ENCODE measurements around the gene NGB. TPM values are rescaled to one million over a fixed set of nuclear protein-coding genes. Genes with fewer than 3 reads are reported as not detected.

NGB gene
- total and polyA plus RNA-seq, 9 of the 15 experiments (the other 6 are each of a cell fraction or from before 2014, with no cell fraction given): not detected

DNA sequence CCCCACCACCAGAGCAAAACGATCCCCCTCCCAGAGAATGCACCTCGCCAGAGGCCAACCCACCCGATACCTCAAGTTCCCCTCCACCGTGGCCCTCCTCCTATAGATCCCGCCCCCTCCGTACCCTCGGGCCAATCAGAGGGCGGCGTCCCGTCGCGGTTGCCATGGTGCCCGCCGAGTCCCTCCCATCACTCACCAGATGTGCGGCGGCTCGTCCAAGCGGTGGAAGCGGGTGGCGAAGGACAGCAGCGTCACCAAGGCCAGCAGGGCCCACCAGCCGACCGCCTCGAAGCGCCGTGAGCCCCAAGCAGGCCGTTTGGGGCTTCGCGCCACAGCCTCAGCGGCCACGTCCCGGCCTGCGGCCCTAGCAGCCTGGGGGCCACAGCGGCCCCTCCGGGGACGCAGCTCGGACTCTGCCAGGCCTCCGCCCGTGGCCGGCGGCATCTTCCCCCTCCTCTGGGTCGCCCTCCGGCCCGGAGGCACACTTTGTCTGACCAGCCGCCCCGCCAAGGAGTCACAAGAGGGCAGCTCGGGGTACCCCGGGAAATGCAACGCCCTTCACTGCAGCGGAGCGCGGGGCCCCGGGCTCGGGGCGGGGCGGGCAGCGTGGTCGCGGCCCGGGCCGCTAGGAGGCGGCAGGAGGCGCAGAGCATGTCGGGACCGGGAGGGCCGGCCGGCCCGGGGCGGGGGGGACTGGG lies 49.4 kb upstream of the NGB start, which contains the start of gene POMT2 (continued):
- no peak for TF ChIP-seq MYNN (IDR thresholded peaks at IDR 0.05)
- no peak for TF ChIP-seq MYNN (CRISPR knock-in tag; IDR thresholded peaks at IDR 0.05)
- no peak for TF ChIP-seq CUX1 (CRISPR knock-in tag; IDR thresholded peaks at IDR 0.05)
- no peak for TF ChIP-seq ZNF3 (CRISPR knock-in tag; IDR thresholded peaks at IDR 0.05)
- TF ChIP-seq TAF1 (IDR thresholded peaks at IDR 0.05; ENCODE audit: control insufficient read depth, extremely low read depth, insufficient read depth, low read length, severe bottlenecking): peak; percentile 15
- TF ChIP-seq NKRF (IDR thresholded peaks at IDR 0.05; ENCODE audit: borderline replicate concordance): peak; percentile 74; the same call in 1 of the 2 replicates
- no peak for TF ChIP-seq GTF2B (IDR thresholded peaks at IDR 0.05; ENCODE audit: extremely low read depth, insufficient read length)
- no peak for TF ChIP-seq ZNF79 (CRISPR knock-in tag; IDR thresholded peaks at IDR 0.05; ENCODE audit: low read depth)
- TF ChIP-seq KDM2B (CRISPR knock-in tag; IDR thresholded peaks at IDR 0.05): 0 out of 2 replicates have a peak, but pooled peaks have one; percentile 36
- TF ChIP-seq ZNF717 (CRISPR knock-in tag; IDR thresholded peaks at IDR 0.05): no peak
- TF ChIP-seq STAG1 (CRISPR knock-in tag; IDR thresholded peaks at IDR 0.05; ENCODE audit: borderline replicate concordance): no peak
- TF ChIP-seq CHD2 (IDR thresholded peaks at IDR 0.05; ENCODE audit: low read depth, low read length): no peak; the same call in 1 of the 2 replicates
- TF ChIP-seq RBBP5 (IDR thresholded peaks at IDR 0.05; ENCODE audit: borderline replicate concordance, insufficient read depth, low read length, poor library complexity, severe bottlenecking): peak; percentile 72
- no peak for TF ChIP-seq CHD4 (IDR thresholded peaks at IDR 0.05; ENCODE audit: insufficient read depth, insufficient replicate concordance, low read depth, low read length, poor library complexity, severe bottlenecking)
- TF ChIP-seq, protein P1, sequence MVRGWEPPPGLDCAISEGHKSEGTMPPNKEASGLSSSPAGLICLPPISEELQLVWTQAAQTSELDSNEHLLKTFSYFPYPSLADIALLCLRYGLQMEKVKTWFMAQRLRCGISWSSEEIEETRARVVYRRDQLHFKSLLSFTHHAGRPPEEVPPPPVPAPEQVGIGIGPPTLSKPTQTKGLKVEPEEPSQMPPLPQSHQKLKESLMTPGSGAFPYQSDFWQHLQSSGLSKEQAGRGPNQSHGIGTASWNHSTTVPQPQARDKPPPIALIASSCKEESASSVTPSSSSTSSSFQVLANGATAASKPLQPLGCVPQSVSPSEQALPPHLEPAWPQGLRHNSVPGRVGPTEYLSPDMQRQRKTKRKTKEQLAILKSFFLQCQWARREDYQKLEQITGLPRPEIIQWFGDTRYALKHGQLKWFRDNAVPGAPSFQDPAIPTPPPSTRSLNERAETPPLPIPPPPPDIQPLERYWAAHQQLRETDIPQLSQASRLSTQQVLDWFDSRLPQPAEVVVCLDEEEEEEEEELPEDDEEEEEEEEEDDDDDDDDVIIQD (CRISPR knock-in tag; IDR thresholded peaks at IDR 0.05): no peak
- TF ChIP-seq, protein P2, sequence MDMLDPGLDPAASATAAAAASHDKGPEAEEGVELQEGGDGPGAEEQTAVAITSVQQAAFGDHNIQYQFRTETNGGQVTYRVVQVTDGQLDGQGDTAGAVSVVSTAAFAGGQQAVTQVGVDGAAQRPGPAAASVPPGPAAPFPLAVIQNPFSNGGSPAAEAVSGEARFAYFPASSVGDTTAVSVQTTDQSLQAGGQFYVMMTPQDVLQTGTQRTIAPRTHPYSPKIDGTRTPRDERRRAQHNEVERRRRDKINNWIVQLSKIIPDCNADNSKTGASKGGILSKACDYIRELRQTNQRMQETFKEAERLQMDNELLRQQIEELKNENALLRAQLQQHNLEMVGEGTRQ (CRISPR knock-in tag; IDR thresholded peaks at IDR 0.05): no peak
